DMS114 treated with DMSO at 0.1 percent for 48 hours (cell line): Measurements from ENCODE around the gene PRMT7.

Experiments used
- DNase-seq: peaks from one replicate; lab custom pipeline; 2025; ENCODE audit not compliant: unreplicated experiment; lab: John Stamatoyannopoulos, UW

Gene PRMT7, protein sequence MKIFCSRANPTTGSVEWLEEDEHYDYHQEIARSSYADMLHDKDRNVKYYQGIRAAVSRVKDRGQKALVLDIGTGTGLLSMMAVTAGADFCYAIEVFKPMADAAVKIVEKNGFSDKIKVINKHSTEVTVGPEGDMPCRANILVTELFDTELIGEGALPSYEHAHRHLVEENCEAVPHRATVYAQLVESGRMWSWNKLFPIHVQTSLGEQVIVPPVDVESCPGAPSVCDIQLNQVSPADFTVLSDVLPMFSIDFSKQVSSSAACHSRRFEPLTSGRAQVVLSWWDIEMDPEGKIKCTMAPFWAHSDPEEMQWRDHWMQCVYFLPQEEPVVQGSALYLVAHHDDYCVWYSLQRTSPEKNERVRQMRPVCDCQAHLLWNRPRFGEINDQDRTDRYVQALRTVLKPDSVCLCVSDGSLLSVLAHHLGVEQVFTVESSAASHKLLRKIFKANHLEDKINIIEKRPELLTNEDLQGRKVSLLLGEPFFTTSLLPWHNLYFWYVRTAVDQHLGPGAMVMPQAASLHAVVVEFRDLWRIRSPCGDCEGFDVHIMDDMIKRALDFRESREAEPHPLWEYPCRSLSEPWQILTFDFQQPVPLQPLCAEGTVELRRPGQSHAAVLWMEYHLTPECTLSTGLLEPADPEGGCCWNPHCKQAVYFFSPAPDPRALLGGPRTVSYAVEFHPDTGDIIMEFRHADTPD

DNA sequence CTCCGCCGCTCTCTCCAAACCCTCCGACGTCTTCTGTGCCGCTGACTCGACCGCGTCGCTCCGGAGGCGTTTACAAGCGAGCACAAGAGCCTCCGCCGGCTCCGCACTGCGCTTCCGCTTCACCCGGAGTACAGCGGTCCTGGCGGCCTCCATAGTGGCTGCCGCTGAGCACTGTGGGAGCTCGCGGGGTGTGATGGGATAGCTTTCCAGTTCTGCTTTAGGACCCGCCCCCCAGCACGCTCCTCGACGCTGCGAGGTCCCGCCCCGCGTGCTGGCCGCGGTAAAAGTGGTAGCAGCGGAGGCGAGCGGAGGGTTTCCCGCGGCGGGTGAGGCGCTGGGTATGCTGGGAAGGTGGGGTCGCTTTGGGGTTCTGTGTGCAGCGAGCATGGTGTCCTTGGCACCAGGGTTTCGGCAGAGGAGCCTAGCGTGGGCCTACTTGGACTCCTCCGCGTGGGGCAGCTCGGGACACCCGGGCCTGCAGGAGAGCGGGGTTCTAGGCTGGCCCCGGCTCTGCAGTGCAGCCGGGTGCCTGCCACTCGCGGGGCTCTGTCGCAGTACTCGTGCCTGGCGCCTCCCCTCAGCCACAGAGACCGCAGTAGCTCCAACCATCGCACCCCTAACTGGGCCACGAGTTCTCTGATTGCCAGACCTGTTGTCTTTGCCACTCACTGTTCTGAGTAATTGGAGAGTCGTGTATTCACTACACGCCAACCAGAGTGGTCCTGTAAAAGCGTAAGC, at the start of gene PRMT7, which contains the start of gene SLC7A6OS:
Gene PRMT7 (plus strand): TSS at position 246 of the 738 bp plus-strand sequence. CDS start 4,961 bp downstream, outside the sequence.
Gene SLC7A6OS (minus strand): TSS at position 173 of the 738 bp plus-strand sequence. CDS start 20 bp downstream, at position 153.
- peak; percentile 91 for DNase-seq

GRCh38 chr16:68263559-68264127, 47.2 kb upstream of the PRMT7 start:
- DNase-seq: no peak

GRCh38 chr16:68264128-68265077, 46.4 kb upstream of the PRMT7 start, which contains the start of gene SLC7A6:
TSS of gene SLC7A6 (plus strand) at chr16:68264526. CDS start at chr16:68274727, 10,201 bp downstream.
- DNase-seq: peak; percentile 37

- no peak for DNase-seq
Measured at GRCh38 chr16:68265078-68265920, 45.5 kb upstream of the PRMT7 start.

GRCh38 chr16:68267612-68268405, 43.0 kb upstream of the PRMT7 start:
- no peak for DNase-seq

DNA sequence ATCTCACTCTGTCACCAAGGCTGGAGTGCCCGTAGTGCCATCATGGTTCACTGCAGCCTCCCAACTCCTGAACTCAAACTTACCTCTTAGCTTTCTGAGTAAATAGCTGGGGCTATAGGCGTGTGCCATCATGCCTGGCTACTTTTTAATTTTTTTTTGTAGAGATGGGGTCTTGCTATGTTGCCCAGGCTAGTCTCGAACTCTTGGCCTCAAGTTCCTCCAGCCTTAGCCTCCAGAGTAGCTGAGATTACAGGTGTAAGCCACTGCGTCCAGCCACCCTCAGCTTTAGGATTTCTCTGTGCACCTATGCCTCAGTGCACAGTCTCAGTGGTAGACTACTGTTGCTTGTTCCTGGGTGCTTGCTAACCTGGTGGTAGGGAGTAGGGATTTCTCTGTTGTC, 41.0 kb upstream of the PRMT7 start:
- DNase-seq: no peak

GRCh38 chr16:68270353-68270752, 40.5 kb upstream of the PRMT7 start:
- no peak for DNase-seq

DNA sequence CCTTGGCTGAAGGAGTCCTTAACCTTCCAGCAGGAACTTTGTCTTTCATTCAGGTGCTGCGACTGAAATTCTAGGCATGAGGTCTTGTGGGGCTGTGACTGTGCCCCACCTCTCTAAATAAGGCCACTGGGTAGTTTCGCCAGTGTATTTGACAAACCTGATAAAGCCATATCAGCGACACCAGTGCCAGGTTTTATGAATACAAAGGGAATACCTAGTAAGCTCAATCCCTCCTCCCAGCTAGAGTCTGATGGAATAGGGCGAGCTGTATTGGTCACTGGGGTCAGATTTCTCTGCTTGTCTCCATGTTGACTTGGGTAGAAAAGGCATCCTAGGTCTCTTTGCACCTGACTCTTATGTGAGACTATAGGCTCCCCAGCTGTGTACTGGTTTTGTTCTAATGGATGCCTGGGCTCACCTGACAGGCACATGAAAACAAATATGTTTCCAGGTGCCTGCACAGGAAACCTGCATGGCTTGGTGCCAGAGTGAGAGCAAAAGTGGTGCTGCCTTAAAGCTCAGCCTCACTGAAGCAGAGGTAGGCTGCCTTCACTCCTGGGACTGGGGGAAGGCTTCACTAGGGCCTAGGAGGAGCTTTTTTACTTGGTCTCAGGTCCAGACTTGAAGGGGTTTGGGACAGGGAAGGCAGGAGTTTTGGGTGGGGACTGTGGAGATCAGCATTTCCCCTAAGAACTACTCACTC, 38.2 kb upstream of the PRMT7 start:
- no peak for DNase-seq

- no peak for DNase-seq
Measured at GRCh38 chr16:68273459-68273858, 37.4 kb upstream of the PRMT7 start.

- no peak for DNase-seq
Measured at GRCh38 chr16:68273896-68274295, 36.9 kb upstream of the PRMT7 start.

- no peak for DNase-seq
Measured at GRCh38 chr16:68274441-68274840, 36.4 kb upstream of the PRMT7 start.

DNA sequence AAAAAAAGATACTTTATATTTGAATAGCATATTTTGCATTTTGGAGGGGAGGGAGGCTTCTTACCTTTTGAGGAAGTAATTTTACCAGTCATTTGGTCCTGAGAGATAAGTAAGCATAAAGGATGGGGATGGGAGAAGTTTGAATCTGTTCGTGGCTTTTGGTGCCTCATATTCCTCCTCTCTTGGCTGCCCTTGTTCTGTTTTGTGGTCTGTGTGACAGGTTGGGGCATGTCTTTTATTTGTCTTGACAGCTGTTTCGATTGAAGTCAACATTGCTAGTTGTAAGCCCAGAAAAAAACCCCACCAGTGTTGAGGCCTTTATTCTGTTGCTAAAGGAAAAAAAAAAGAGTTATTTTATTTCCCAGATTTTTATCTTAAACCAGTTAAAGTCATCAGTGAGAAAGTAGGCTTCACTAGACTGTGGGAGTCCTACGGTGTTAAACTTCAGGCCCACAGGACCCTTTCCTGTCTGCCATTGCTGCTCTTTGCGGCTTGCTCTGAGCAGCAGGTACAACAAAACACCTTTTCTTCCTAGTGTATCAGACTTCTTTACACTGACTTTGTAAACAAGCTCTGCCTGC, 35.1 kb upstream of the PRMT7 start:
- DNase-seq: no peak

- no peak for DNase-seq
Measured at GRCh38 chr16:68276223-68276622, 34.6 kb upstream of the PRMT7 start.

- no peak for DNase-seq
Measured at GRCh38 chr16:68279726-68280558, 30.9 kb upstream of the PRMT7 start.

DNA sequence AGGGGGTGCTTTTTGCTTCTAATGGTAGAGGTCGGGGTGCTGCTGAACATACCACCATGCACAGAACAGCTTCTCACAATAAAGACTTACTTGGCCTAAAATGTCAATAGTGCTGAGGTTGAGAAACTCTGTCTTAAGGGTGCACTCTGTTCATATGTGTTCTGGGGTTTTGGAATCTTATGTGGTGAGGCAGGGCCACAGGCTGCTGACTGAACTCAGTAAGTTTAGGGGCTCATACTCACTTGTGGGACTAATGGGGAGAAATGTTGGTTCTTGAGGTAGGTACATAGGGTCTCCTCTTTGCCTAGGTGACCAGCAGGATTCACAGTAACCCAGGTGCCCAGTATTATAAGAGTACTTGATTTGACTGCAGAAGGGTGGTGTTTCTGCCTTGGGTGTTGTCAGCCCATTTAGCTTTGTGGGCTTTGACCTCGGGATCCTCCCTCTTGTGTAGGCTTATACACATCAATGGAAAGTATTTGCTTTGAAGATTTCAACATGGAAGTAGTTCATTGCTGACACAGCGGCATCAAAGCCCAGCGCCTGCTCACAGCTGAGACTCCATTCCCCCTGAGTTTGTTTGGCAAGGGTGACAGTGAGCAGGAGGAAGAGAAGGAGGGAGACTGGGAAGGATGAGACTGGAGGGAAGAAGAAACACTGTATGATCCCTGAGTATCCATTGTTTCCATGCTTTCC, 29.3 kb upstream of the PRMT7 start:
- DNase-seq: no peak

DNA sequence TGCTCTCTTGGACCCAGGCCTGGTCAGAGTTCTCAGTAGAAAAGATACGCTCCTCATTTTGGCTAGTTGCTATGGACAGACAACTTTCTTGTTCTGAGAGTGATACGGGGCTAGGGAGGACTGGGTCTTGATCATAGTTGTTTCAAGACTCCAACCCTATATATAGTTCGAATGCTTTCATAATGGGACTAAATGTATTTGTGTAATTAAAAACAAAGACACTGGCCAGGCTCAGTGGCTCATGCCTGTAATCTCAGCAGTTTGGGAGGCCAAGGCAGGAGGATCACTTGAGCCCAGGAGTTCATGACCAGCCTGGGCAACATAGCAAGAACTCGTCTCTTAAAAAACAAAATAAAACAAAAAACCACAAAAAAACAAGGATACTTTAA, 28.8 kb upstream of the PRMT7 start:
- DNase-seq: no peak
